ENCODE results near the gene YARS1.

DNA sequence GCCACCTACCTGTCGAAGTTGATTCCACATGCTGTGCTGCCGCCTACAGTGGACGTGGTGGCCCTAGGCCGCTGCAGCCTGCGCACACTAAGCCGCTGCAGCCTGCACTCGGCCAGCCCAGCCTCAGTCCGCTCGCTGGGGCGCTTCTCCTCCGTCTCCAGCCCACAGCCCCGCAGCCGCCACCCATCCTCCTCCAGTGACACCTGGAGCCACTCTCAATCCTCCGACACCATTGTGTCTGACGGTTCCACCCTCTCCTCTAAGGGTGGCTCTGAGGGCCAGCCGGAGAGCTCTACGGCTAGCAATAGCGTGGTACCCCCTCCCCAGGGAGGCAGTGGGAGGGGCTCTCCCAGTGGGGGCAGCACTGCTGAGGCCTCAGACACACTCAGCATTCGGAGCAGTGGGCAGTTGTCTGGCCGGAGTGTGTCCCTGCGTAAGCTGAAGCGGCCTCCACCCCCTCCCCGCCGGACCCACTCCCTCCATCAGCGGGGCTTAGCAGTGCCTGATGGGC, 46.9 kb downstream of the YARS1 start:
- TF ChIP-seq POLR2A (IDR thresholded peaks at IDR 0.05) (no peak), CTCF (IDR thresholded peaks at IDR 0.05) (no peak)
